ENCODE measurements around the gene PHF21B. TPM values are rescaled to one million over a fixed set of nuclear protein-coding genes. Genes with fewer than 3 reads are reported as not detected.

Gene PHF21B
- total RNA-seq, 1 donor from 2014 or later, result not detected

DNA sequence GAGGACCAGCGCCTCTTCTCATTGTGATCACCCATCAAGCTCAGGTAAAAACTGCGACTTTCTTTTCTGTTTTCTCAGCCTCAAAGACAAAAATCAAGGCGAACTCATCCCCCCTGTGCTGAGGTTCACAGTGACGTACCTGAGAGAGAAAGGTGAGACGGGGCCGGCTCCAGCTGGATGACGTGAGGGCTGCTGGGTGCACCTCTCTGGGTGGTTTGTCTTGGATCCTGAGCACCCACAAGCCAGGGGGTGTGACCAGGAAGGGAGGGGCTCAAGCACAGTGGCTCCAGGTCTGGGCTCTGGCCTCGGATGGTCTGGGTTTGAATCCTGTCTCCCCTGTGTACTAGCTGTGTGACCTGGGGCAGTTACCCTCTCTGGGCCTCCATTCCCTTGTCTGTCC lies 164.6 kb downstream of the PHF21B start:
- DNase-seq (ENCODE audit: low spot score in 2 of 2), result no peak
- H3K27me3 ChIP-seq, result no peaks in the 10 kb centered on the region
- no peak overlapping the region for H3K27ac ChIP-seq
- TF ChIP-seq, protein P1, sequence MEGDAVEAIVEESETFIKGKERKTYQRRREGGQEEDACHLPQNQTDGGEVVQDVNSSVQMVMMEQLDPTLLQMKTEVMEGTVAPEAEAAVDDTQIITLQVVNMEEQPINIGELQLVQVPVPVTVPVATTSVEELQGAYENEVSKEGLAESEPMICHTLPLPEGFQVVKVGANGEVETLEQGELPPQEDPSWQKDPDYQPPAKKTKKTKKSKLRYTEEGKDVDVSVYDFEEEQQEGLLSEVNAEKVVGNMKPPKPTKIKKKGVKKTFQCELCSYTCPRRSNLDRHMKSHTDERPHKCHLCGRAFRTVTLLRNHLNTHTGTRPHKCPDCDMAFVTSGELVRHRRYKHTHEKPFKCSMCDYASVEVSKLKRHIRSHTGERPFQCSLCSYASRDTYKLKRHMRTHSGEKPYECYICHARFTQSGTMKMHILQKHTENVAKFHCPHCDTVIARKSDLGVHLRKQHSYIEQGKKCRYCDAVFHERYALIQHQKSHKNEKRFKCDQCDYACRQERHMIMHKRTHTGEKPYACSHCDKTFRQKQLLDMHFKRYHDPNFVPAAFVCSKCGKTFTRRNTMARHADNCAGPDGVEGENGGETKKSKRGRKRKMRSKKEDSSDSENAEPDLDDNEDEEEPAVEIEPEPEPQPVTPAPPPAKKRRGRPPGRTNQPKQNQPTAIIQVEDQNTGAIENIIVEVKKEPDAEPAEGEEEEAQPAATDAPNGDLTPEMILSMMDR (IDR thresholded peaks at IDR 0.05), result no peak
- H3K4me3 ChIP-seq, result no peak overlapping the region
- H3K36me3 ChIP-seq, result no peaks in the 10 kb centered on the region
- intact Hi-C loops (cut with DNase I), result no loop called here
- no peaks in the 10 kb centered on the region for H3K4me1 ChIP-seq
- peaks cover 0 to 8% of the 10 kb centered on the region in 2 donors for H3K9me3 ChIP-seq

DNA sequence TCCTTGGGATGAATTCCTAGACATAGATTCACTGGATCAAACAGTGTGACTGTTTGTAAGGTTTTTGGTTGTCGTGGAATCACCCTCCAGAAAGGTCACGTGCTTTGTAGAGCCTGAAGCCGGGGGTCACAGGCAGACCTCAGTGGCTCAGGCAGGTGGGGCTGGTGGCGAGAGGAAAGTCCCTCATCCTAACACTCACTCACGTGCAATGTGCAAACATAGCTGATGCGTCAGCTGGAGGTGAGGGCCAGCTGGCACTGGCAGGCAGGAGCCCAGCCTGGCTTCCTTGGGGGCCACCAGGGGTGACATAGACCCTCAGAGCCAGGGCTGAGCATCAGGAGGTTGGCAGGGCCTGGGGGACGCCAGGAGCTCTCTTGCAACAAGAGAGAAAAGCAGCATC lies 167.4 kb downstream of the PHF21B start:
- DNase-seq (ENCODE audit: low spot score in 2 of 2), result no peak
- Histone ChIP-seq H3K27me3 (no peaks in the 10 kb centered on the region), H3K27ac (no peak overlapping the region), H3K36me3 (no peaks in the 10 kb centered on the region), H3K4me3 (no peak overlapping the region), H3K4me1 (no peaks in the 10 kb centered on the region), H3K9me3 (peaks cover 0 to 8% of the 10 kb centered on the region in 2 donors)
- TF ChIP-seq, protein P1 (IDR thresholded peaks at IDR 0.05), result no peak
- intact Hi-C loops (cut with DNase I), result no loop called here

DNA sequence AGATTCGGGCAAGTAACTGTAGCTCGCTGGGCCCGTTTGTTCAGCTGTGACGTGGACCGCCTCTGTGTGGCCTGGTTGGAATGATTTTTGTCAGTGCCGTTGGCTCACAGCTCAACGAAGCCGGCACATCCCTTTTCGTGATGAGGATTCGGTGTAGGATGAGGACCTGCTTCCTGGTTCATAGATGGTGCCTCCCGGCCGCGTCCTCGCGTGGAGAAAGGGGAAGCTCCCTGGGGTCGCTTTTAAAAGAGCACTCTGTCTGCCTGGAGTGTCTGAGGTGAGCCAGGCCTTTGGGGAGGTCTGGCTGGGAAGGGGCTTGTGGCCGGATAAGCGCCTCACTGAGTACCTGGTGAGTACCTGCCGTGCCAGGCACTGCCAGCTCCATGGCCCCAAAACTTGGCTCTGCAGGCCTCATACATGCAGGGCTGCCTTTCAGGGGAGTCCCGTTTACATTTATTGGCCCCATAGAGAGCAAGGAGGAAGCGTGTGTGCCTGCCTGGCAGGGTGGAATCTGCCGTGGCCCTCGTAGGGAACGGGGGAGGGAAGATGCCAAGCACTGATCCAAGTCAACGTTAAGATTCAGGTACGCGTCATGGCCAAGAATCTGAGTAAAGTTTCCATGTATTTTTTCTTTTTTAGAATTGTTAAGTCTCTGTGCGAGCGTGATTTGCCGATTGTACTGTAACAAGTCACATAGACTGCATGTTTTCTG lies 169.0 kb downstream of the PHF21B start:
- TF ChIP-seq, protein P1 (IDR thresholded peaks at IDR 0.05), result no peak
- DNase-seq (ENCODE audit: low spot score in 2 of 2), result no peak
- H3K27me3 ChIP-seq, result no peaks in the 10 kb centered on the region
- H3K9me3 ChIP-seq, result peaks cover 0 to 8% of the 10 kb centered on the region in 2 donors
- no peaks in the 10 kb centered on the region for H3K36me3 ChIP-seq
- intact Hi-C loops (cut with DNase I), result no loop called here
- no peak overlapping the region for H3K4me3 ChIP-seq
- no peak overlapping the region for H3K27ac ChIP-seq
- H3K4me1 ChIP-seq, result no peaks in the 10 kb centered on the region

DNA sequence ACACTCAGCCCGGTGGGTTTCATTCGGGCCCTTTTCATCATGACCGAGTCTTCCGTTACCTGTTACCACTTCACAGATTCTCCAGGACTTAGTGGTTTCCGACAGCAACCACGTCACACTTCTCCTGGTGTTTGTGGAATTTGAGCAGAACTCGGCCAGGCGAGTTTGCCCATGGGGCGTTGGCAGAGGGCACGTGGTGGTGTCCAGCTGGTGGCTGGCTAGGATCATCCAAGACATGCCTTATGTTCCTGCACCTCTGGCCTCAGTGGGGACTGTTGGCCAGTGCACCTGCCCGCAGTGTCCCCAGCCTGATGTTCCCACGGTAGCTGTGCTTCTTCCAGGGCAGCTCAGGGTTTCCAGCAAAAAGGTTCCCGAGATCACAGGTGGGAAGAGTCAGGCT lies 170.1 kb downstream of the PHF21B start:
- intact Hi-C loops (cut with DNase I), result no loop called here
- DNase-seq (ENCODE audit: low spot score in 2 of 2), result no peak

DNA sequence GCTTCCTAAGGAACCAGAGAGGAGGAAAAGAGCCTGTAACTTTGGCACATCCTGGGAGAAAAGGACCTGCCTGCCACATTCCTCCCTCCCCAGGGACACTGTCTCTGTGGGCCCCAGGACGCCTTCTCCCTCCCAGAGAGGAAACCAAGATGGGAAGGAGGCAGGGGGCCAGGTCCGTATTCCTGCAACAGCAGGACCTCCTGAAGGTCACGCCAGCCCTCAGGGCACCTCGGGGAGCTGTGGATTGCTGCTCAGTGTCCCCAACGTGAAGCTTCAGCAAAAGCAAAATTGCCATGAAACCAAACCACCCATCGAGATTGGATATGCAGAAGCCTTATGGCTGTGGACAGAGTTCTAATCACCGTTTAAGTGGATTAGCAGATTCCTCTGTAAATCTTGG lies 170.7 kb downstream of the PHF21B start:
- DNase-seq (ENCODE audit: low spot score in 2 of 2), result no peak
- intact Hi-C loops (cut with DNase I), result no loop called here
- Histone ChIP-seq H3K4me1 (no peaks in the 10 kb centered on the region), H3K27me3 (no peaks in the 10 kb centered on the region), H3K9me3 (peaks cover 6 to 8% of the 10 kb centered on the region in 2 donors), H3K4me3 (no peak overlapping the region), H3K27ac (no peak overlapping the region), H3K36me3 (no peaks in the 10 kb centered on the region)
- TF ChIP-seq, protein P1 (IDR thresholded peaks at IDR 0.05), result no peak

More for the DNA sequence above, 170.1 kb downstream of the PHF21B start:
- Histone ChIP-seq H3K27ac (no peak overlapping the region), H3K4me1 (no peaks in the 10 kb centered on the region), H3K4me3 (no peak overlapping the region), H3K36me3 (no peaks in the 10 kb centered on the region), H3K9me3 (peaks cover 6 to 8% of the 10 kb centered on the region in 2 donors), H3K27me3 (no peaks in the 10 kb centered on the region)
- TF ChIP-seq, protein P1 (IDR thresholded peaks at IDR 0.05), result no peak
